Measurements from ENCODE around the gene CENPV. TPM values are rescaled to one million over a fixed set of nuclear protein-coding genes. Genes with fewer than 3 reads are reported as not detected.
"Not testable (repeated sequence)": the region's sequence is repeated elsewhere in the genome, so short reads cannot be mapped to it uniquely, and the experiment has no call there.

Gene CENPV
- total RNA-seq (2021; ENCODE audit: unreplicated experiment) (64.6 TPM), Bru-seq, nascent RNA (percentile 73 among the genes with signal in this experiment), BruChase-seq, experiment 1, labeled RNA remaining after a 2-hour chase (percentile 67 among the genes with signal in this experiment), BruChase-seq, experiment 2, labeled RNA remaining after a 6-hour chase (percentile 76 among the genes with signal in this experiment)
- polyA plus RNA-seq (2012; ENCODE audit: insufficient read length) = 43.9 TPM
- long read RNA-seq, transcript CENPV-201 (5 exons, 1,165 nt) = major isoform, 41 of 98 reads
- long read RNA-seq, transcript CENPV-203 (5 exons, 1,770 nt) = minor isoform, 31 of 98 reads
- long read RNA-seq, partial matches to known transcripts = 9 of 98 reads
- long read RNA-seq, other reads (novel, unspliced or antisense) = 14 of 98 reads

DNA sequence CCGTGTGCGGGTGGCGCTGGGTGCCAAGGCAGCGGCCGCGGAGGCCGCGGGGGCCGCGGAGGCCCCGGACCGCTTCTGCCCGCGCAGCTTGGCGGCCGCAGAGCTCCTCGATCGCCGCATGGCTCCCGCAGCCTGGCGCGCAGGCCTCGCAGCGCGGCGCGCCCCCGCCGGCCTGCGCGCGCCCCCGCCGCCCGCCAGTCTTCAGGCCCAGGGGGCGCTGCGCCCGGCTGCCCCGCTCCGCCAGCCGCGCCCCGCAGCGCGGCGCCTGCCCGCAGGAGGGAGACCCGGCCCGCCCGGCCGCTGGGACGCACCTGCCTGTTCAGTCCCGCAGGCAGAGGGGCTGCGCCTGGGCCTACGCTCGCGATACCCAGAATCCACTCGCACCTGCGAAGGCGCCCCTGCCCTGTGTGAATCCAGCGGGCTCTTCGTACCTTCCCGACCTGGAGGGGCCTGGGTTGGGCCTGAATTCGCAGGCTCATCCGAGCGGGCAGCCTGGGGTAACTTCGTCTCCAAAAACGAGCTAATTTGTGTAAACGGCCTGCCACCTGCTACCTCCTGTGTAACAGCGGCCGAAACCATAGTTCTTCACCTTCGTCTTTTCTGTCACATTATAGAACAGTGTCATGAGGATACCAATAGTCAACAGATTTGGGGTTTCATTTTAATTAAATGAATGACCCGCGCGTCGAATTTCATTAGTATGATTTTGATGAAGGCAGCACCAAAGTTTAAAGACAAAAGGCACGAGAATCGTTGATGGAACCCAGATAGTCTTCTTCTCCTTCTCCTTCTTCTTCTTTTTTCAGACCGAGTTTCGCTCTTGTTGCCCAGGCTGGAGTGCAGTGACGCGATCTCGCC lies at the start of gene CENPV:
Gene CENPV (minus strand): TSS at position 153 of the 858 bp plus-strand sequence. CDS start 33 bp downstream, at position 120.
- intact Hi-C loops (cut with micrococcal nuclease; ENCODE audit: unreplicated experiment) (no loop called here), in situ Hi-C loops (cut with HindIII; ENCODE audit: low pct_unique_long_range_greater_than_20kb, low sequenced_read_pairs) (no loop called here)
- BruUV-seq (replicated peaks) = no TSS peak
- Histone ChIP-seq H3K36me3 (ENCODE audit: control insufficient read depth, insufficient read depth, low read length) (peaks cover 2% of the 10 kb centered on the region; the same call in 1 of the 2 replicates), H3K4me3 (ENCODE audit: low read depth in 2 of 2, low read length in 2 of 2) (peak within 1 kb of the TSS; percentile 73 to 77), H3K27ac (ENCODE audit: low read length) (peak within 1 kb of the TSS; percentile 84), H3K9me3 (ENCODE audit: control insufficient read depth, insufficient read depth, low read depth, low read length) (no peaks in the 10 kb centered on the region), H3K27me3 (ENCODE audit: control insufficient read depth, insufficient read depth, low read length) (no peaks in the 10 kb centered on the region), H3K4me1 (ENCODE audit: control insufficient read depth, insufficient read depth, low read length) (peaks cover 6% of the 10 kb centered on the region; the same call in 1 of the 2 replicates)
- DNase-seq (ENCODE audit: low read depth, low spot score) (no peak), ATAC-seq (peak; percentile 89)
- ChIA-PET CTCF (interaction anchor here (0.5 to 0.7 kb wide), 3 partner anchors 34 to 143 kb away, joined by 4 to 5 read pairs (median 5); no protein-coding TSS in a partner anchor), POLR2A (interaction anchor here (0.7 kb wide), 1 partner anchor 11 kb away, joined by 4 read pairs; no protein-coding TSS in a partner anchor)
- TF ChIP-seq, protein P1, sequence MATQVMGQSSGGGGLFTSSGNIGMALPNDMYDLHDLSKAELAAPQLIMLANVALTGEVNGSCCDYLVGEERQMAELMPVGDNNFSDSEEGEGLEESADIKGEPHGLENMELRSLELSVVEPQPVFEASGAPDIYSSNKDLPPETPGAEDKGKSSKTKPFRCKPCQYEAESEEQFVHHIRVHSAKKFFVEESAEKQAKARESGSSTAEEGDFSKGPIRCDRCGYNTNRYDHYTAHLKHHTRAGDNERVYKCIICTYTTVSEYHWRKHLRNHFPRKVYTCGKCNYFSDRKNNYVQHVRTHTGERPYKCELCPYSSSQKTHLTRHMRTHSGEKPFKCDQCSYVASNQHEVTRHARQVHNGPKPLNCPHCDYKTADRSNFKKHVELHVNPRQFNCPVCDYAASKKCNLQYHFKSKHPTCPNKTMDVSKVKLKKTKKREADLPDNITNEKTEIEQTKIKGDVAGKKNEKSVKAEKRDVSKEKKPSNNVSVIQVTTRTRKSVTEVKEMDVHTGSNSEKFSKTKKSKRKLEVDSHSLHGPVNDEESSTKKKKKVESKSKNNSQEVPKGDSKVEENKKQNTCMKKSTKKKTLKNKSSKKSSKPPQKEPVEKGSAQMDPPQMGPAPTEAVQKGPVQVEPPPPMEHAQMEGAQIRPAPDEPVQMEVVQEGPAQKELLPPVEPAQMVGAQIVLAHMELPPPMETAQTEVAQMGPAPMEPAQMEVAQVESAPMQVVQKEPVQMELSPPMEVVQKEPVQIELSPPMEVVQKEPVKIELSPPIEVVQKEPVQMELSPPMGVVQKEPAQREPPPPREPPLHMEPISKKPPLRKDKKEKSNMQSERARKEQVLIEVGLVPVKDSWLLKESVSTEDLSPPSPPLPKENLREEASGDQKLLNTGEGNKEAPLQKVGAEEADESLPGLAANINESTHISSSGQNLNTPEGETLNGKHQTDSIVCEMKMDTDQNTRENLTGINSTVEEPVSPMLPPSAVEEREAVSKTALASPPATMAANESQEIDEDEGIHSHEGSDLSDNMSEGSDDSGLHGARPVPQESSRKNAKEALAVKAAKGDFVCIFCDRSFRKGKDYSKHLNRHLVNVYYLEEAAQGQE (IDR thresholded peaks at IDR 0.05; ENCODE audit: insufficient read depth in 1 of 2, low read depth in 2 of 2, low read length in 1 of 2) = no peak
- TF ChIP-seq POLR2AphosphoS5 (IDR thresholded peaks at IDR 0.05; ENCODE audit: low read depth, low read length) = no peak
- peak; percentile 28; the same call in 1 of the 2 replicates for TF ChIP-seq SIN3A (IDR thresholded peaks at IDR 0.05; ENCODE audit: borderline replicate concordance, insufficient read depth, low read depth, low read length)
- TF ChIP-seq, protein P2, sequence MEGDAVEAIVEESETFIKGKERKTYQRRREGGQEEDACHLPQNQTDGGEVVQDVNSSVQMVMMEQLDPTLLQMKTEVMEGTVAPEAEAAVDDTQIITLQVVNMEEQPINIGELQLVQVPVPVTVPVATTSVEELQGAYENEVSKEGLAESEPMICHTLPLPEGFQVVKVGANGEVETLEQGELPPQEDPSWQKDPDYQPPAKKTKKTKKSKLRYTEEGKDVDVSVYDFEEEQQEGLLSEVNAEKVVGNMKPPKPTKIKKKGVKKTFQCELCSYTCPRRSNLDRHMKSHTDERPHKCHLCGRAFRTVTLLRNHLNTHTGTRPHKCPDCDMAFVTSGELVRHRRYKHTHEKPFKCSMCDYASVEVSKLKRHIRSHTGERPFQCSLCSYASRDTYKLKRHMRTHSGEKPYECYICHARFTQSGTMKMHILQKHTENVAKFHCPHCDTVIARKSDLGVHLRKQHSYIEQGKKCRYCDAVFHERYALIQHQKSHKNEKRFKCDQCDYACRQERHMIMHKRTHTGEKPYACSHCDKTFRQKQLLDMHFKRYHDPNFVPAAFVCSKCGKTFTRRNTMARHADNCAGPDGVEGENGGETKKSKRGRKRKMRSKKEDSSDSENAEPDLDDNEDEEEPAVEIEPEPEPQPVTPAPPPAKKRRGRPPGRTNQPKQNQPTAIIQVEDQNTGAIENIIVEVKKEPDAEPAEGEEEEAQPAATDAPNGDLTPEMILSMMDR (IDR thresholded peaks at IDR 0.05) = peak; percentile 81; the same call in 1 of the 2 replicates
- no peak for TF ChIP-seq TCF7L2 (IDR thresholded peaks at IDR 0.05; ENCODE audit: low read depth, low read length)

DNA sequence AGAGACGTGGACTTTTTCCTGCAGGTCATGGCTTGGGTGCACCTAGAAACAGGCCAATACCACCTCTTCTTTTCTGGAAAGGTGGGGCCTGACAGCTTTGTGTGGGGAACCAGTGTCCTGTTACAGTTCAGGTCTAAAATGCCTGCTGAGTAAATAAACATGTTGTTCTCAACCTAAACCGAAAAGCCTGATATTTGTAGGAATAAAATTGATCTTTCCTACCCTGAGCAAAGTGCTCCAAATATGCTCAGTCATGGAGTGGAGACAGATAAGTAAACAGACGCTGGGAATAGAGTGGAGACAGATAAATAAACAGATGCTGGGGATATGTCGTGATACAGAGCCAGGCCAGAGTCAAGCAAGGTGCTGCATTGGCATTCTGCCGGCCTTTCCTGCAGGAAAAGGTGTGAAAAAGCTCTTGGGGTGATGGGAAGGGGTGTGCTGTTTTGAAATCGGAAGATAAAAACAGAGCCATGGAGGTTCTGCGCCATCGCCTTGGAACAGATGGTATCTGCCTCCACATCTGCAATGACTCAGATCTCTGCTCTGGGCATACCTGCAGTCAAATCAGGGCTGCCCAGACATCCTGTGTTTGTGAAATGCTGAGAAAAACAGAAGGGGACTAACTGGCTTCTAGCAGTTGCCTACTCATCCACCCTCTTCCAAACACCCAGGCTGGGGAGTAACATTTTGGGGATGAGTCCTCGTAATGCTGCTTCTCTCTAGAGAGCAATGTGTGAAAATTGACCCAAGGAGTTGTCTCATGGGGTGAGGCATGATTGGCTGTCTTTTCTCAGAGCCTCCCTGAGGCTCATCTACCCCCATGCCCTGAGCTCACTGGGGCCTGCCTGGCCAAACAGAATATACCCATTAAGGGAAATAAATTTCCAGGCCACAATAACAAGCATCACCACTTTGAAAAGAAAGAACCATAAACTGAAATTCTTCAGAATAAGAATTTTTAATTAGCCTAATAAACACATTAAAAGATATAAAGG lies 45.3 kb upstream of the CENPV start:
- H3K4me3 ChIP-seq (ENCODE audit: low read depth in 2 of 2, low read length in 2 of 2) = 0 out of 4 replicates have a peak overlapping the region, but pooled peaks of 1 of the 2 experiments have one; percentile 8
- ATAC-seq (peak; percentile 78), DNase-seq (ENCODE audit: low read depth, low spot score) (no peak)
- H3K27me3 ChIP-seq (ENCODE audit: control insufficient read depth, insufficient read depth, low read length) = no peaks in the 10 kb centered on the region
- BruUV-seq (replicated peaks) = no TSS peak
- CTCF ChIA-PET = no interaction called here
- intact Hi-C loops (cut with micrococcal nuclease; ENCODE audit: unreplicated experiment) (no loop called here), in situ Hi-C loops (cut with HindIII; ENCODE audit: low pct_unique_long_range_greater_than_20kb, low sequenced_read_pairs) (no loop called here)
- H3K27ac ChIP-seq (ENCODE audit: low read length) = 0 out of 2 replicates have a peak overlapping the region, but pooled peaks have one; percentile 13
- TF ChIP-seq POLR2AphosphoS5 (IDR thresholded peaks at IDR 0.05; ENCODE audit: low read depth, low read length) = no peak
- TF ChIP-seq, protein P1 (IDR thresholded peaks at IDR 0.05; ENCODE audit: insufficient read depth in 1 of 2, low read depth in 2 of 2, low read length in 1 of 2) = no peak
- no peak for TF ChIP-seq TCF7L2 (IDR thresholded peaks at IDR 0.05; ENCODE audit: low read depth, low read length)
- no peak for TF ChIP-seq SIN3A (IDR thresholded peaks at IDR 0.05; ENCODE audit: borderline replicate concordance, insufficient read depth, low read depth, low read length)
- POLR2A ChIA-PET = no interaction called here
- no peaks in the 10 kb centered on the region for H3K9me3 ChIP-seq (ENCODE audit: control insufficient read depth, insufficient read depth, low read depth, low read length)
- peaks cover 3% of the 10 kb centered on the region for H3K4me1 ChIP-seq (ENCODE audit: control insufficient read depth, insufficient read depth, low read length)
- no peaks in the 10 kb centered on the region for H3K36me3 ChIP-seq (ENCODE audit: control insufficient read depth, insufficient read depth, low read length)

GRCh38 chr17:16396693-16397092 lies 43.4 kb upstream of the CENPV start:
- H3K4me3 ChIP-seq (ENCODE audit: low read depth in 2 of 2, low read length in 2 of 2); H3K9me3 ChIP-seq (ENCODE audit: control insufficient read depth, insufficient read depth, low read depth, low read length); ATAC-seq; BruUV-seq (replicated peaks); H3K4me1 ChIP-seq (ENCODE audit: control insufficient read depth, insufficient read depth, low read length); CTCF ChIA-PET; H3K27ac ChIP-seq (ENCODE audit: low read length); DNase-seq (ENCODE audit: low read depth, low spot score); H3K27me3 ChIP-seq (ENCODE audit: control insufficient read depth, insufficient read depth, low read length); POLR2A ChIA-PET; intact Hi-C loops (cut with micrococcal nuclease; ENCODE audit: unreplicated experiment); H3K36me3 ChIP-seq (ENCODE audit: control insufficient read depth, insufficient read depth, low read length); in situ Hi-C loops (cut with HindIII; ENCODE audit: low pct_unique_long_range_greater_than_20kb, low sequenced_read_pairs): not testable (repeated sequence)

Data from Panc1 (cell line).